HG03571 (cell line): ENCODE data around the gene MSH5.

ENCODE experiments used
- ATAC-seq: cut with Tn5 transposase; IDR thresholded peaks from one replicate; pipeline ENCODE4 v1.9.1; 2021; ENCODE audit not compliant: unreplicated experiment

Gene MSH5

DNA sequence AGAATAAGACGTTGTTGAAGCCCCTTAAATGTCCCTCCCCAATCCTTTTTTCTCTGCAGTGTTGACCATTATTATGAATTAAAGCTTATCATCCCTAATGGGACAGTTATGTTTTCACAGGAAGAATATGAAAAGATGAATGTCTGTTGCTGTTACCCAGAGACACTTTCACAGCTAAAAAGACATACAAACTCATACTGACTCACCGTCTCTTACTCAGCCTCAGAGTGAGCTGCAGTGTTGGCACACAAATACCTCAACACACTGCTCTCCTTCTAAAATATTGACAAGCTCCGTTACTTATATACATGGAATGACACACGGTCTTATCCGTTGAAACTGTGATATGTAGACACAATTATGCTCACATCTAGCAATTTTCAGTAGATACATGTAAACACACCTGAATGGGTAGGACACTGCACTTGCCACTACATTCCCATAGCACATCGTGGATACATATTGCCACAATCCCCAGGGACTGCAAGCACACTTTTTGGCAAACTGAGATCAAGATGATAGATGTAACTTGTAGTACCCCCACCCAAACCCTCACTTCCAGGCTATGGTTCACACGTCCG is 13.0 kb downstream of the MSH5 start:
- no peak for ATAC-seq

DNA sequence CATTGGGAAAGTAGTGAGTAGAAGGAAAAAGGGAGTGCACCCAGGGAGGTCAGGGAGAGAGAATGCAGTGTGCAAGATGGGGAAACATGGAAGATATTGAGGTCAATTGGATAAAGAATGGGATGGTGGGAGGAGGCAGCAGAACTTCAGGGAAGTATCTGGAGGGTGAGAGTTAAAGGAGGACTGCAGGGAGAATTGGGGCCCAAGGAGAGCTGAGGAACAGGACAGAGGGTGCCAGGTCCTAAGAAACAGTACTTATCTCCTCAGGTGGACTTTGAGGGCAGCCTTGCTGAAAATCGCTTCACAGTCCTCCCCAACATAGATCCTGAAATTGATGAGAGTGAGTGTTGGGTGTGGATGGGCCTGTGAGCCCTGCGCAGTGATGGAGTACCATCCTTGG is 18.5 kb downstream of the MSH5 start:
- no peak for ATAC-seq

DNA sequence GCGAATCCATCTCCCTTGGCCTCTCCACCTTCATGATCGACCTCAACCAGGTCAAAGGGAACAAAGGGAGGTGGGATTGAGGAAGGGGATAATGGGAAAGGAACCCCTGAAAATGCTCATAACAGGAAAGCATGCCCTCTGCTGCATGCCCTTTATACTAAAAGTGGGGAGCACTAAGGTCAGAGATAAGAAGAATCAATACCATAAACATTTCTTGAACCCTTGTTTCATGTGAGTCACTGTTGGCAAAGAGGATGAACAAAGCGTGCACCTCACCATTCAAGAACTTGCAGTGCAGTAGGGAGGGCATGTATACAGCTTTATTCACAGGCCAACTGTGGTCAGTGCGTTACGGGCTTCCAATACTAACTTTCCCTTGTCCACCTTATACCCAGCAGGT is 21.0 kb downstream of the MSH5 start:
- ATAC-seq, result no peak

DNA sequence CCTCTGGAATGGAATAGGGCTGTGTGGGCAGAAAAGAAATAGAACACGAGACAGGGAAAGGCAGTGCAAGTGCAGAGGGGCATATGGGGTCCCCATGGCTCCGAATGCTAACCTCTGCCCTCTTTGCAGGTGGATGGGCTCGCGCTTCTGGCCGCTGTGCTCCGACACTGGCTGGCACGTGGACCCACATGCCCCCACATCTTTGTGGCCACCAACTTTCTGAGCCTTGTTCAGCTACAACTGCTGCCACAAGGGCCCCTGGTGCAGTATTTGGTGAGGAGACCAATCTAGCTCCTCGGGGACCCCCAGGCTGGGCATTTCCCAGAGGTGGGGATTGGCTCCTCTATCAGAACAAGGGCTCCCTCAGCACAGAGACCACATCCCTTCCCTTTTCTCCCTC is 21.5 kb downstream of the MSH5 start:
- ATAC-seq, result no peak

DNA sequence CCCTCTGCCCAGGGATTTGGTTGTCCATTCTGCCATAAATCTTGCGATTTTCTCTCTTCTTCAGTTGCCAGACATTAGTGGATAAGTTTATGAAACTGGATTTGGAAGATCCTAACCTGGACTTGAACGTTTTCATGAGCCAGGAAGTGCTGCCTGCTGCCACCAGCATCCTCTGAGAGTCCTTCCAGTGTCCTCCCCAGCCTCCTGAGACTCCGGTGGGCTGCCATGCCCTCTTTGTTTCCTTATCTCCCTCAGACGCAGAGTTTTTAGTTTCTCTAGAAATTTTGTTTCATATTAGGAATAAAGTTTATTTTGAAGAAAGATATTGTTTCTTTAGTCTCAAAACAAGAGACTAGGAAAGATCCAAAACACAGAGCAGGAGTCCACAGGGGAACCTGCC is 22.6 kb downstream of the MSH5 start, which contains the start of gene SAPCD1:
Gene SAPCD1, plus strand, starts transcription at position 301 of the 400 bp plus-strand sequence. CDS start 399 bp downstream, outside the sequence.
- ATAC-seq, result no peak

DNA sequence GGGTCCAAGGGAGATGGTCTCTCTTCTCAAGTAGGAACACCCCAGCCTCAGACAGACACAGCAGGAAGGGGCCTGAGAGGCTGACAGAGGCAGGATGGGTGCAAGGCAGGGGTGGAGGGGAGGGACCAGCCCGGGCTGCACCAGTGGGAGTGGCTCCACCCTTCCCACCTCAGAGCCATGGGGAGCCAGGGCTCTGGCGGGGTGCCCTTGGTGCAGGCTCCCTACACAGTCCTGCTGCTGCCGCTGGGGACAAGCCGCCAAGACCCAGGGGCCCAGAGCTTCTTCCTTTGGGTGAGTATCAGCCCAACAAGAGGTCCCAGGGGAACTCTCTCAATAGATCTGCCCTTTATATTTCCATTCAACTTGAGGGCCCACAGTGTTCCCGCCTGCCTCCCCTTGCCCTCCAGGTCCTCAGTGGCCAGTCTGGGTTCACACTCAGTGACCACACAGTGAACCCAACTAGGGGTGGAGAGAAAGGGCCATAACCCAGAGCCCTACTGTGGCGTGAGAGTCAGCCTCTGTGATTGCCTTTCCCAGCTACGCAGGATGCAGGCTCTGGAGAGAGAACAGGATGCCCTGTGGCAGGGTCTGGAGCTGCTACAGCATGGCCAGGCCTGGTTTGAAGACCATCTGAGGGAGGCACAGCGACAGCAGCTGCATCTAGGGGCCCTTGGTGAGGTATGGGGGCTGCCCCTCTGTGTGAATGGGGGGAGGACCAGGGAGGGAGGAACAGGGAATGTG is 23.2 kb downstream of the MSH5 start:
- no peak for ATAC-seq

DNA sequence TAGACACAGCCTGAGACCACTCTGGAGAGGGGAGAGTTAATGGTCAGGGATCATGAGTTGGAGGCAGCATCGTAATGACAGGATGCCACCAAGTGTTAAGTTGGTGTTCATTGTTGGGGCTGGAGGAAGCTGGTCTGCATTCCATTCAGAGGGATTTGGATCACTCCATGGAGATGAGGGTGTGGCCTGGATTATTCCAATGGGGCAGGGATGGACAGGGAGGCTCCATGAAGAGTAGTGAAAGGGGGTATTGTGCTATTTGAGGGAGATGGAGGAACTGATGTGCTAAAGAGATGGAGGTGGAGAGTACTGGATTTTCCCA is 23.8 kb downstream of the MSH5 start:
- ATAC-seq, result no peak

DNA sequence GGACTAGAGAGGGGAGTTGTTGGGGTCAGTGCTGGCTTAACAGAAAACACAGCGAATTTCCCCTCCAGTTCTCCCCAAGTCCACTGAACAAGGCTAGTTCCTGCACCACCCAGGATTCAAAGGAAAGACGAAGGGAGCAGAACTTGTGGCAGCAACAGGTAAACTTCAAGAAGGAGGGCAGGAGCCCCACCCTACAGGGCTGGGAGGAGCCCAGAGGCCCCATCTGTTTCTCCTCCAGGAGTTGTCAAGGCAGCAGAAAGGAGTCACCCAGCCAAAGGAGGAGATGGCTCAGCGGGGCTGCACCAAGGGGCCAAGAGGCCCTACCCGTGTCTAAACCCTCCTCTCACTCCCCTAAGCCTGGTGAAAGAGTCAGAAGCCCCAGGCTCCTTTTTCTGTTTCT is 24.4 kb downstream of the MSH5 start:
- no peak for ATAC-seq

DNA sequence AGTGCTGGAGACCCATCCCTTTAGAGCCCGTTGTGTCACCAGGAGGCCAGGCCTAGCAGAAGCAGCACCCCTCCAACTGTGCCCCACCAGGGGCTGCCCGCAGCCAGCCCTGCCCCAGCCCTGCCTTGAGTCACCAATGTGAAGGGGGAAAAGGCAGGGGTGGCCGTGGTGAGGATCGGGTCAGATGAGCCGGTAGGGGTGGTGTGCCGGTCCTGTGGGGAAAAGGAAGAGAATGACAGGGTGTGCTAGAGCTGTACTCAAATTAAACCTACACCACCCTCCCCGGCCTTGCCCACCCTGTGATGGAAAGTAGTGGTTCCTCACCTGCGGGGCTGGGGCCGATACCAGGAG is 25.7 kb downstream of the MSH5 start:
- no peak for ATAC-seq

DNA sequence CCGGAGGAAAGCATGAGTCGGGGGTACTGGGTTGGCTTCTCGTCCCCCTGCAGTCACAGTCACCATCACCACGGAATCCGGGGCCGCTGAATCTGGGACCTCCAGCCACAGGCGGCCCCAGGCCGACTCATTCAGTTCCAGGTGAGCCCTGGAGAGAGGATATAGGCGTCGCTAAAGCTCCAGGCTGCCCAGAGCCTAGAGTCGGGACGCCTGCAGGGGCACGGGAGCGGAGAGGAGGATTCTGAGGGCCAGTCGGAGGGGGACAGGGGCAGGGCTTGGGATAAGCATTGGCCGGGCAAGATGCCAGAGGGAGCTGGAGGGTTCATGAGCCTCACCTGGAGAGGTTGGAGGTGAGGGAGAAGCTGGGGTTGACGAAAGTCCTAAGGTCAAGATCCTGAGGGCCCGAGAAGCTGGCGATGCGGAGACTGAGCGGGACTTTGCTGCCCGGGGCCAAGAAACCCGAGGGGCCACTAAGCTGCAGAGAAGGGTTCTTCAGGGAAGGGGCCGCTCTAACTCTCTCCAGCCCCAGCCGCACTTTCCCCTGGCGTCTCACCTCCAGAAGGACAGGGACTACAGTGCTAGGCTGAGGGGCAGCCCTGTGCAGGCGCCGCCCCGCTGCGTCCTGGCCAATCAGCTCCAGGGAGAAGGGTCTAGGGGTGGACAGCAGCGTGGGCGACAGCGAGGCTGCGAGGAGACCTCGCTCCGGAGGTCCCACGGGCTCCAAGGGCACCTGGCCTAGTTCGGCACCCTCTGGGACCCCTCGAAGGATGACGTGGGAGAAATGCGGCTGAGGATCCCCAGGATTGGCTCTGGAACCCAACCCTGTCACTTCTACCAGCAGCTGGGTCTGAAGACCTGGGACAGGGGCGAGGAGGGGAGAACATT is 26.3 kb downstream of the MSH5 start:
- no peak for ATAC-seq

DNA sequence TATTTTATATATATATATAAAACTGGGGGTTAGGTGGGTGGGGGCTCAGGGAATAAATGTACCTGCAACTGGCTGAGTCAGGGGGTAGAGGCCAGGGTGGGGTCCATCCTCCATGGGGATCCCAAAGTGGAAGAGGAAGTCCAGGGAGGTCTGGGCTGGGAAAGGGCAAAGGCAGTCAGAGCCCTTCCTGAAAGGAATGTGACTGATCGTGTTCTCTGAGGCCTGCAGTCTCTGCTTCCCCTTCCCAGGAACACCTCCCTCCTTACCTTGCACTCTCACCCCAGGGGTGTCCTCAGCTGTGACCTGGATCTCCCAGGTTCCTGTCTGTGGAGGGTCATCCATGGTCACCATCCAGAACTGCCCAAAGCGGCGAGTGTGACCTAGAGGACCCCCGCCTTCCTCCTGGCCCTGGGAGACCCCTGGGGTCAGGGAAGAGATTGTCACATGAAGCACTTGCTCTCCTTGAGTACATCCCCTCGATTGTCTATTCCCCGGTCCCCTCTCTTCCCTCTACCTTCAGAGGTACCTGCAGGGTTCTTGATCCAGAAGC is 27.4 kb downstream of the MSH5 start:
- no peak for ATAC-seq

DNA sequence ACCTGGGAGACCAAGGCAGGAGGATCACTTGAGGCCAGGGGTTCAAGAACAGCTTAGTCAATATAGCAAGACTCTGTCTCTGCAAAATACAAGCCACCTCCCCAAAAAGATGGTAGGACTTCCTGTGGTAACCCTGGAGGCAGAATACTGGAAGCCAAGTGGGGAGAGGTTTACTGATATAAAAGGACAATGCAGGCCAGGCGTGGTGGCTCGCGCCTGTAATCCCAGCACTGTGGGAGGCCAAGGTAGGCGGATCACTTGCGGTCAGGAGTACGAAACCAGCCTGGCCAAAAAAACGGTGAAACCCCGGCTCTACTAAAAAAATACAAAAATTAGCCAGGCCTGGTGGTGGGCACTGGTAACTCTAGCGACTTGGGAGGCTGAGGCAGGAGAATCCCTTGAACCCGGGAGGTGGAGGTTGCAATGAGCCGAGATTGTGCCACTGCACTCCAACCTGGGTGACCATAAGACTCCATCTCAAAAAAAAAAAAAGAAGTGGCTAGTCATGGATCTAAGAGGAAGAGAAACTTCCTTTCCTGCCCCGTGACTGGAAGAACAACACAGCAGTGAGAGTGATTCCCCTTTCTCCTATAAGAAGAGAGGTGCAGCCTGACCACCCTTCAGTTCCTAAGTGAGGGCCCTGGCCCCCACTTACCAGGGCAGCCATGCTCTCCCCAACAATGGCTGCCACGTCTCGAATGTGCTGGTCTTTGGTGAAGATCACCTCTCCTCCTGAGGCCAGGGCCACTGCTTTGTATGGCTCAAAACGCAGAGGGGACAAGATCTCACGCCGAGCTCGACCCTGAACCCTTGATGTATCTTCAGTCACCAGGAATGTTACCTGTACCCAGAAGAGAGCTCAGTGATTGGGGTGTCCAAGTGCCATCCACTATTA is 28.8 kb downstream of the MSH5 start:
- ATAC-seq, result no peak

DNA sequence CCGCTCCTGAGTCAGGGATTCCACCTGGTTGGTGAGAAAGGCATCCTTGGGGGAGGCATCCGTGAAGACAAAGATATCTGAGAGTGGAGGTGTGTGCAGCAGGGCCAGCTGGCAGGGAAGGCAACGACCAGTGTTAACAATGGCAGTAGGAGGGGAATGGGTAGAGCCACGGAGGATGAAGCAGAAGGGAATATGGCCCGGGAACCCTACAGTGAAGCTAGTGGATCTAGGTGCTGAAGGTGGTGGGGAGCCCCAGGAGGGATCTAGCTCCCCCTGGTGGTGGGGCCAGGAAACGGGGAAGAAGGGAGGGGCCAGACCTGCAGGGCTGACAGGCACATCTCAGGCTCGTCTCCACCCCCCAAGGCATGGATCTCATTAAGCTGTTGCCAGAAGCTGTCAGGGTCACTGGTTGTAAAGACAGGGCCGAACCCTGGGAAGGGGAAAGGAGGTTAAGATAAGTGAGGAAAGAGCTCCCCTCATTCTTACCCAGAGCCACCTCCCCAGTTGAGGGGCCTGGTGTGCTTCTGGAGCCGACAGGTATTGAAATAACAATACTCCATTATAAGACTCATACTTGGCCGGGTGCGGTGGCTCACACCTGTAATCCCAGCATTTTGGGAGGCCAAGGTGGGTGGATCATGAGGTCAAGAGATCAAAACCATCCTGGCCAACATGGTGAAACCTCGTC is 30.0 kb downstream of the MSH5 start:
- ATAC-seq, result no peak

DNA sequence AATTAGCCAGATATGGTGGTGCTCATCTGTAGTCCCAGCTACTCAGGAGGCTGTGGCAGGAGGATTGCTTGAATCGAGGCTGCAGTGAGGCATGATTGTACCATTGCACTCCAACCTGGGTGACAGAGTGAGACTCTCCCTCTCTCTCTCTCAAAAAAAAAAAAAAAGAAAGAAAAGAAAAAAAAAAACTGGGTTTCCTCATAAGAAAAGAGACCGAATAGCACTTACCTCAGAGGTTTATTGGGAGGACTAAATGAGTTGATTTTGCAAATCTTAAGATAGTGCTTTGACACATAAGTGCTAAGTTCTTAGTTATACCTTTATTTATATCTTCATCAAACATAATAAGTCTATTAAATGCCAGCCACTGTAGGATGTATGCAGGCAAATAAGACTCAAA is 31.1 kb downstream of the MSH5 start:
- ATAC-seq, result no peak

DNA sequence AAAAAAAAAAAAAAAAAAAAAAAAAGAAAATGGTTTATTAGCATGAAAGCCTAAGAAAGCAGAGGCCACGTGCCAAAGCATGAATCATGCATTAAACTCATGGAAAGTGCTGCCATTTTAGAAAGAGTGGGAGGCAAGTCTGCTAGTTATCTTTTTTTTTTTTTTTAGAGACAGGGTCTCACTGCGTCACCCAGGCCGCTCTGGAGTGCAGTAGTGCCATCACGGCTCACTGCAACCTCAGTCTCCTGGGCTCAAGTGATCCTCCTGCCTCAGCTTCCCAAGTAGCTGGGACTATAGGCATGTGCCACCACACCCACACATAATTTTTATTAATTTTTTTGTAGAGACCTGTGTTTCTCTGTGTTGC is 32.2 kb downstream of the MSH5 start:
- no peak for ATAC-seq

DNA sequence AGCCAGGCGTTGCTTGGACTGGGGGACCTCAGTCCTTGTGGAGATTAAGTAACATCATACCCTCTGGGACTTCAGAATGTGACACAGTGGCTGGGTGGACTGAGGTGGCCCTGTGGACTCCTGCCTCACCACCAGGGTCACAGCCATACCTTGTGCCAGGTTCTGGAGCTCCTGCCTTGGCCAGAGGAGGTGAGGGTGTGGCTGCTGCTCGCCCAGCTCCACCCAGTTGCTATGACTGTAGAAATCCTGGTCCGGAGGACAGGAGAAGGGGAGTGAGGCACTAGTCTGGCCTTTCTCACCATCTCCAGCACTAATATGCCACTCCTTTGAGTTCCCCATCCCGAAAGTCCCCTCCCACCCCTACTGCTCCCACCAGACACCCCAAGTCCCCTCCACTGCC is 35.4 kb downstream of the MSH5 start:
- no peak for ATAC-seq

DNA sequence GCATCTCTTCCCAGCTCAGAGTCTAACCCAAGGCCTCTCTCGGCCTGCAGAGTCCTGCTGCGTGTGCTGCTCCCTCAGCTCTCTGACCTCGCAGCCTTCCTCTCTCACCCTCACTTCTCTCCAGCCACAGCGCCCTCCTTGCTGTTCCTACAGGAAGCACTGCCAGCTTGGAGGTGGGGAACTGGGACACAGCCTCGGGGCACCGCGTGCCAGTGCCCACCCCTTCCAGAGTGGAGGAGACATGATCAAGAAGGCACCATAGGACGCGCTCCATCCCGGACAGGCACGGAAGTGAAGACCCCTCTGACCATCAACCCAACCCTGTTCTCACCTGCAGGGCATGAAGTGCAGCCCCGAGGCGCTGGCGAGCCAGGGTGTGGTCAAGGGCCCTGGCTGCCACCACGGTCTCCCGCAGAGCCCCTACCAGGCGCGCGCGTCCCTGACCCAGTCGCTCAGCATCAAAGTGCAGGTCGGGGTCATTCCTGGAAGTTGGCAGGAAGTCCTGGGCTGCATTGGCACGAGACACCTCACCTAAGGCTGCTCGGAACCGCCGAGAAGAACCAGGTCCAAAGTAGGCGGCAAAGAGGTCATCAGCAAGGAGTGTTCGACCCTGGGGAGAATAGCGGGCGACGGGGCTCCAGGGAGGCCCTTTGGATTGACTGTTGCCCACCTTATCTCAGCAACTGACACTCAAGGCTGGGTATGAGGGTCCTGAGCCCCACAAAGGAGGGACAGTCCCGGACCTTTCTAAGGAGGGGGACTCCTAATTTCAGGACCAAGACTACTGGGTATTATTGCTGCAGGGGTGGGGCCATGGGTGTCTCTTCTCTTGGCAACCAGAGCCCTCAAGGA is 36.1 kb downstream of the MSH5 start:
- no peak for ATAC-seq

DNA sequence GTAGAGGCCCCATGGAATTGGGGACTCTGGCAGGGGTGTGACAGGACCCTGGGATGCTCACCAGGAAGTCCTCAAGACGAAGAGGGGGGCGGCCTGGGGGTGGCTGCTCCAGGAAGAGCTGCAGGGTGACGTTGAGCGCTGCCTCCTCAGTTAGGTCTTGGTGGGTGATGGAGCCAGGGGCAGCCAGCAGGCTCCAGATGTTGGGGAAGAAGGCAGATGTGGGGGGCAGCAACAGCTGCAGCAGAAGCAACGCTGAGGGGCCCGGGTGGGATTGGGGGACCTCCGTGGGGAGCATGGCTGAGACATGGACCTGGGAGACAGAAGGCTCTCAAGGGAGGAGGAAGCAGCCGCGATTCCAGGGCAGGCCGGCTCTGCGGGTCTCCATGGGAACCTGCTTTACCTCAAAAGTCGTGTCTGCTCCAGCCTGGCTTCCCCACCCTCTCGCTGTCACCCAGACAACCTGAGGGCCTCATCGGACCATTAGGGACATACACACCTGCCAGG is 36.7 kb downstream of the MSH5 start:
- no peak for ATAC-seq

DNA sequence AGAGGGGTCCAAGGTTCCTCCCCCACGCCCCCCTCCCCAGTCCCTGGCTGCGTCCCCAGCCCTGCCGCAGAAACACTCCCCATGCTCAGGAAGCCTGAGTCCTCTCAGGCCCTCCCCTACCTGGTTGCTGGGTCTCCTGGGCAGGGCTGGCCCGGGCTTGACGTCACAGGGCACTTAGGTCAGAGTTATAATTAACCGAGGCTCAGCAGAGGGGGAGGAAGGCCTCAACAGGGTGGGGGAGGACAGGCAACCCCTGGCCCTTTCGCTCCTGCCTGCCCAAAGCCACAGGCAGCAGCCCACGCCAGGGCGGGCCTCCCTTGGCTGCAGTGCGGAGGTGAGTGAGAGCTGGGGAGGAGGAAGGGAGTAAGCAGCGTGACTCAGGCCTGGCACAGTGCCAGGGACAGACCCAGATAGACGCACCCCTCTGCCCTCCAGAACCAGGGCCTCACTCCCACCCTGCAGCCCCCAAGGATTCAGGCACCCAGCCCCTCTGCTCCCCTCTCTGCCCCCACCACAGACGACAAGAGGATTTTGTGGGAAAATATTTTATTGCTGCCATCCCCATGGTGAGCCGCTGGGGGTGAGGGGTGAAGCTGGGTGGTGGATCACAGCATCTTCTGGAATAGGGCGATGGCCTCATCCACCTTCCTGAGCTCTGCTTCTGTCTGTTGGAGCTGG is 37.3 kb downstream of the MSH5 start, which contains the start of gene VWA7:
Gene VWA7, minus strand, starts transcription at position 340 of the 678 bp plus-strand sequence. CDS start 549 bp downstream, outside the sequence.
- no peak for ATAC-seq
